Cerebellar cortex (tissue), 1 donor: Measurements from ENCODE around the gene PTPRM.

Experiments
- DNase-seq: peaks from one replicate; pipeline ENCODE4 v3.0.0-alpha.2; 2015; ENCODE audit warnings: low spot score

The PTPRM gene

DNA sequence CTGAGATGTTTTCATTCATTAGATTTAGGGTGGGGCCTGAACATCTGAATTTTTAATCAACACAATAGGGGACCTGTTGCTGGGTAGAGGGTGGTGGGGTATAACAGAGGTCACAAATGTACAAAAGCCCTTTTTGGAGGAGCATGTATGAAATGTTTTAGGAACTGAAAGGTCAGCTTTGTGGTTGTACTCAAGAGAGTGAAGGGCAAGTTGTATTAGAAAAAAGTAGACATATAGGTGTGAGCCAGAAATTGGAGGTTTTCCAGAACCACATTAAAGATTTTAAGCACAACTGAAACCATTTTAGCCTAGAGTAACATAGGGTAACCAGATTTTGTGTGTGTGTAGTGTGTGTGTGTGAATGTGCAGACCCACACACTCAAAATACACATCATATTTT is 62.3 kb downstream of the PTPRM start:
- DNase-seq, result no peak

DNA sequence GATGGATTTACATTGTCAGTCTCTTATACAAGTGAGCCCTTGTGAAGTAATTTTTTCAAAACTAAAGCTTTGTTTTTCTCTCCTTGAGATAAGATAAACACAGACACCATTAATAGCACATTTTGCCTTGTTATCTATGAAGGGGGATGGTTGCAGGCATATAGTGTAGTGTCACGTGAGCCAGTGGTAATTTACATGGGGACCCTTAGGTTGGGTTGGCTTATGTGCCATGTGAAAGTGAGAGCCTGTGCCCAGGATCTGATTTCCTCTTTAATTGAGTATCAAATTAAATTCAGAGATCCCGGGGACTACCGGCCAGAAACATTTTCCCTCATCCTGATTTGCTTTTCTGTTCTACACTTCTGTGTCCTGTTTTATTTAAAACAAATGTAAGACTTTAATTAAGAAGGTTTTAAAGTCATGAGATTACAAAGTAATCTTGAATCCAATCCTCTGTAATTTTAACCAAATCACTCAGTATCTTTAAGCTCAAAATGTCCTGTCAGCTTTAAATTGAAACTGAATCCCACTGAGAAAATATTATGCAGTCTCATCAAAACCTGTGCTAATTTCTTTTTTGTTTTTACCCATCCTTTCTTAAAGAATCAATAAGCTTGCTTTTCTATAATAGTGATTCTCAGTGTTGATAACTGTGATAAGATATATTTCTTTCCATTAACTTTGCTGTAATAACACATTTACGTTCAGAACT is 63.8 kb downstream of the PTPRM start:
- no peak for DNase-seq

DNA sequence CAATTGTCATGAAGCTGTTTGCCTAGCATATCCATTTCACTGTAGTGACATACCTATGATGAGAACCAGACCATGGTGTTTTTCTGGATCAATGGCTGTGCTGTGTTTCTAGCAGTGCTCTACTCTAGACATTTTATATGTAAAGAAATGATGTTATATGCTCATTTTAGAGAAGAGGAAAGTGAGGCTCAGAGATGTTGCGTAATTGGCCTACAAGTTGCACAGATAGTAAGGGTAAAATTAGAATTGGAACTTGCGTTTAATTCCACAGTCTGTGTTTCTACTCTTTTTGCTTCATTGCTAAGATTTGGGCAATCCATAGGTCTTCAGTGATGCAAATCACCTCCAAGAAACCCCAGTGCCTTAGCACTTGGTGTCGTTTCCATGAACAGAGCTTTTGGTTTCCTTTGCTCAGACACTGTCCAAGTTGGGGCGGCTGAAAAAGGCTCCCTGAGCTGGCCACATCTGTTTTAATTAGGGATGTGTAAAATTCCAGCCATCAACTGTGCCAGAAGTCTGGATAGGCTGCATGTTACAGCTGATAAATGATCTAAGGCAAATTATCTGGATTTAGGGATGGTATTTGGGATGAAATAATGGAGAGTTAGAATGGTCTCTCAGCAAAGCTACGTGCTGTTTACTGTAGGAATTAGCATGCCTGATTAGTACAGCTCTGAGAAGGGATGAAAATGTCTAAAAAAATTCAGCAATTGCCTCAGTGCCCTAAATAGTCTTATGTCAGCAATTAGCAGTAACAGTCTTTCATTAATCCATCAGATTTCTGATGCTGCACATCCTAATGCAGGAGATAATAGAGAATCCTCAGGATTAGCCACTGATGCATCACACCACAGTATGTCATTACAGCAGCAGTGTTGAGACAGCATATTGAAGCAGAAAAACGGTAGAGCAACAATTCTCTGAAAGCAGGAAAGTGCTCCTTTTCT is 65.3 kb downstream of the PTPRM start:
- no peak for DNase-seq

DNA sequence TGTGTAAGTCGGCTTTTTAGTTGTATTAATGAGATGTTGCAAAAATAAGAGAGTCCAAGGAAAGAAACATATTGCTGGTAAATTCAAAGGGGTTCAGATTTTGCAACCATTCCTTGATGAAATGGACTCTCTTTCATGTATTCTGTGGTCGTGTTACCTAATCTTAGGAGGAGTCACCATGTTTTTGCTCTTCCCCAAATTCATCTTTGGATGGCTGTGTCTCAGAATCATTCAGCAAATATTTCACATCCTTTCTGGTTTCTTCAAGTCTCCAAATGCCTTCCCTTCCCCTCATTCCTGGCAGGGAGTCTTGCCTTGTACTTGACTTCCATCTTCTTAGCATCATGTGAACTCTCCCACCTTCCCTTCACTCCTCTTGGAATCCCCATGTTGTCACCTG is 66.1 kb downstream of the PTPRM start:
- DNase-seq, result no peak

DNA sequence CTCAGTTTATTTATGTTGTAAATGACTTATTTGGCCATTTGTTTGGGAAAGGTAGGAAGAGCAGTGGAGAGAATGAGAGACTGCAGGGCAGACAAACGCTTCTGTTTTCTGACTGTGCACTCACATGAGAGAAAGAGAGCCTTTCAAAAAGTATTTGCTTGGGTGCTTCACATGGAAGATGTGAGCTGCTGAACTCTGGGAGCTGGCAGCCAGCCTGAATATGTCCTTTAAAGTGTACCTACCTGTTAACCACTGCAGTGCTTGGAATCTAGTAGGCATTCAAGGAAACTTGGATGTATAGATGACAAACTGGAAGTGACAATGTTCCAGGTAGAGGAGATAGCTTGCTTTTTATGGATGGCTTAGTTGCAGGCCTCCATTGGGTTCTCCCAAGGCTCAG is 68.8 kb downstream of the PTPRM start:
- DNase-seq, result no peak

DNA sequence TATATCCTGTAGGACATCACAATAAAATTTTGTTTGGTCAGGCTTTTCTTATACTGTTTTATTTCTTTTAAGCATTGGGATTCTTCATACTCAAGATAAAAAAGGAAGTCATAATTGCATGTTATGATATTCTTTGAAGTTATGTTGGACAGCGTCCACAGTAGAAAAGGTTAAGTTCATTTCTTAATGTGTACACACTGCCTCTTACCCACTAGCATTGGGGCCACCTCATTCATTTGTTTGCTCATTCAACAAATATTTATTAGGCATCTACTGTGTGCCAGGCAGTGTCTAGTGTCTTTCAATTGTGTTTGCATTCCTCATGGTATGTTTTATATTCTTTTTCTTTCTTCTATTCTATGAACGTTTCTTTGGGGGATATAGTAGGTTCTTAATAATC is 70.2 kb downstream of the PTPRM start:
- DNase-seq, result no peak

DNA sequence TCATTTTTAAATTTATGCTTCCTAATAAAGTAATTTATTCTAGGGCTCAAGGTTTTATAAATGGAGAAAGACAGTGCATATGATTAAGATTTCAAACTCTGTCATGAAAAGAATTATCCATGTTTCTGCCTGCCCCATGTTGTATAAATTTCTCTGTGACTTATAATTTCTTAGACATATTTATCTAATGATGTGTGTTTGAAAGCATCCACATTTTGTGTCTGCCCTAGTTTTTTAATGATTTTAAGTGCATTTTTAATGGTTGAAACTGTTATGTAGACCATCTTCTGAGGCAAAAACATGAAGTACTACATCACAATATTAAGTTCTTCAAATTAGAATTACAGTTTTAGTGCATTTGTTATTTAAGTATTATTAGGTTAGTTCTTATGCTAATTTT is 71.2 kb downstream of the PTPRM start:
- no peak for DNase-seq

DNA sequence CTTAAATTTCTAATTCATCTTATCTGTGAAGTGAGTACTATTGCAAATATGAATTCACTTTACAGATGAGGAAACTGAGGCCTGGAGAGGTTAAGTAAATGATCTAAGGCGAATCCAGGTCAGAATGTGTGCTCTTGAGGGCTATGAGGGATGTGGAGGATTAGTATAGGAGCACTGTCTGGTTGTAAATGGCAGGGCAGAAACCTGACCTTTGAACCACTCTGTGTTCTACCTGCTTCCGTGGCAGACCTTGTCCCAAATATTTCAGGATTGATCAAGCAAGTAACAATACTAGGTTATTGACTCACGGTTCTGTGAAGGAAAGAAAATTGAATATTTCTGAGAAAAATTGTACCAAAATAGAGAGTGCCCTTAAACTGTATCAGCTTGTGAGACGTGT is 74.7 kb downstream of the PTPRM start:
- DNase-seq, result no peak

DNA sequence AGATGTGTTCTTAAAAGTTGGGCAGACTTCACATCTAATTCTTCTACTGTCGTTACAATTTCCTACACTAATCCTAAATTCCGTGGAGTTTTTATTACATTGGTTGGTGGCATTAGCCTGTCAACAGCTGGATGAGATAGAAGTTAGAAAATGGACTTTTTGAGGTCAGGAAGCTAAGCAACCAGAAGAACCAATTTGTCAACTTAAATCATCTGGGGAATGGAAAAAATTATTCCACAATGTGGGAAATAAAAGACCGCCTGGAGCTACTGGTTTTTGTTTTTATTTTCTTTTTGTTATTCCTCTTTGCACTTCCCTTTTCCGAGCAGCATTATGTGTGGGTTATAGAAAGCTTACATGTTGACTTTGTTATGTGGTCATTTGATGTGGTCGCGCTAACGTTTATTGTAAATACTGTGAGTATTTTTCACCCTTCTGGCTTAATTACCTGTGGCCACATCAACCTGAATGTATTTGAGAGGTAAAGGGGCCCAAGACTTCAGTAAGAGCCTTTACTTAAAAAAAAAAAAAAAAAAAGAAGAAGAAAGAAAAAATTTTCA is 75.3 kb downstream of the PTPRM start:
- DNase-seq, result no peak

DNA sequence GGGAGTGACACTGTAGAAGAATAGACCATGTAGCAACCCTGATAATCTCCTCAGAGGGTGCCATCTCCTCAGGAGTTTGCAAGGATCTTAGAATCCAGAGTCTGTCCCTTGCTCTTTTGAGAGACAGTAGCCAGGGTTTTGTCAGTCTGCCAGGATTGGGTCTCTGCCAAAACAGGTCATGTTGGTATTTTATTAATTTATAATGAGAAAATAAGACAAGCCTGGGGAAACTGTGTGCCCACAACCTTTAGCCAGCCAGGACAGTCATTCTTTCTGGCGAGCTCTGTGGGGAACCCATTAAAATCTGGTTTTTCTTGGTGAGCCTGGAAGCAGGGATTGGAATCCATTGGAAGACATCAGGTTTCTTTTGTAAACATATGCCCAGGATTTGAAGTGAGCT is 78.6 kb downstream of the PTPRM start:
- DNase-seq, result no peak

DNA sequence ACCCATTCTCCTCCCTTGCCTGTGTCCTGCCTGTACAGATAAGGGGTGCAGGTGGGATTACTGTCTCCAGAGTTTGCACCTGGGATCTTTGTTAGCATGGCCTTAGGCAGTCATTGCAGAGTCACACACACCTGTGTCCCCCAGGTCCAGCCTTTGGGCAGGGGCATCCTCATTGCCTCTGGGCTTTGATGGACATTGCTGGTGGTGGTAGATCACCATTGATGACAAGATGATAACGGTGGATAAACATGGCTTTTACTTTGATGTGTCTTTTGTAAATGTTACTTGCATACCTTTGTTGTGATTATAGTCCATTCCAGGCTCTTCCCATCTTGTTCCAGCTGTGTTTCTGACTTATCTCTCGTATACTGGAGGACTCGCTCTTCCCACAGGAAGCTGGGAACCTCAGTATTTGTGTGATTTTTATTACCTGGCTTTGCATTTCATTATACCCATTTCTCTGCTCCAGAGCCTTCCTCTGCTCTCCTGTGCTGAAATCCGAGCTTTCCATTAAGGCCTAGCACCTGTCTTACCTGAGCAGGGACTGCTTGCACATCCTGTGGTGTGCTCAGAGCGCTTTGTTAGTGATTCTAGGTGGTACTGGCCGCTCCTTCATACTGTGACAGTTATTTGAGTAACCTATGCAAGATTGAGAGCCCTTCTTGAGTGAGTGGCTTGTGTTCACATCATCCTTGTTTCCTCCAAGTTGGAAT is 79.2 kb downstream of the PTPRM start:
- DNase-seq, result no peak

DNA sequence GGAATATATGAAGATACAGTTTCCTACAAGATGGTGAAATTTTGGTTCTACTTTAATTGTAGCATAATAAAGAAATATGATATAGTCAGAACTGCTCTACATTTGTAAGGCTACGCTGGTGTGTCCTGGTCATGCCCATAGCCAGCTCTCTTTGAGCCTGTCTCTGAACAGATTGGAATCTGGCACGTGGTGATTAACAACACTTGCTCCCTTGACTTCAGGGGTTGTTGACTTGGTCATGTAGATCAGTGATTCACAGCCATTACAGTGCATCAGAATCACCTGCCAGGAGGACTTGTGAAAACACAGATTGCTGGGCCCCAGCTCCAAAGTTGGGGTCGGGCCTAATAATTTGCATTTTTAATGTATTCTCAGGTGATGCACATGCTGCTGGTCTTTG is 80.4 kb downstream of the PTPRM start:
- no peak for DNase-seq

DNA sequence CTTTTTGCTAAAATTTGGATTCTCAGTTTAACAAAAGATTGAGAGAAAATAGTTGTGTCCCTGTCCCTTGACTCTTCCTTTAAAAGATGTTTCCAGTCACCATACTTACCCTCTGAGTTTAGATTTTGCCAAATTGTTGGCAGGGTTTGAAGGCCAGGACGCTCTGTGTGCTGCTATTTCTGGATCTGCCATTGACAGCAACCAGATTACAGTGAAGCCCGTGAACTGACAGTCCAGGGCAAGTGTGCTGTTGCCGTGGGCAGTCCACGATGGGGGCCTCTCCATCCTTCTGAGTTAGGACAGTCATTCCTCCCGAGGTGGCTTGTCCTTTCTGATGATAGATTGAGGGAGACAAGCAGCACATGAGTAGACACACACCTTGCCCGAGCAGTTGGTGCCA is 89.9 kb downstream of the PTPRM start:
- no peak for DNase-seq

DNA sequence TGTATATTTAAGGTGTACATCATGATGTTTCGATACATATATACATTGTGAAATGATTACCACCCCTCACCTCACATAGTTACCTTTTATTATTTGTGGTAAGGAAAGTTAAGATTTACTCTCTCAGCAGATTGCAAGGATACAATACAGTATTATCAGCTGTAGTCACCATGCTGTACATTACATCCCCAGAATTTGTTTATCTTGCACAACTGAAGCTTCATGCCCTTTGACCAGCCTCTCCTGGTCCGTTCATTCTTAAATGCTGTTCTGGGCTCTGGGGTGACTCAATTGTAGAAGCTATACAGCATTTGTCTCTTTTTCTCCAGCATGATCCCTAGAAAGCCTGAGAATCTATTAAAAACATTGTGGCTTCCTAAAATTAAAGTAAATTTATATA is 90.8 kb downstream of the PTPRM start:
- DNase-seq, result no peak

DNA sequence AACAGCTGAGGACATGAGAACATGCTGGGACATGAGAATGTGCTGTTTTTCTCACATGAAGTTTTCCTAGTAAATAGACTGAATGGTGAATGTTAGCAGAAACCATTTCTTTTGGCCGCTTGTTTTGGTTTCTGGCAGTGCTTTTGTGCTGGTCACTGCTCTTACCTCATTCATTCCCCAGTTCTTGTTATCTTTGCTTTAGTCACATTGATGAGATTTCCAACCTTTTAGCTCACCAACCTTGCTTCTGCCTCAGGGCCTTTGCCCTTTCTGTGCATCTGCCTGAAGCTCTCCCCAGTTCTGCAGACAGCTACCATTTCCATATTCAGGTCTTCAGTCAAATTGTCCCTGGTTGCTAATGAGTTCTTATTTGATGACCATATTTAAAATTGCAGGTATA is 91.6 kb downstream of the PTPRM start:
- no peak for DNase-seq

DNA sequence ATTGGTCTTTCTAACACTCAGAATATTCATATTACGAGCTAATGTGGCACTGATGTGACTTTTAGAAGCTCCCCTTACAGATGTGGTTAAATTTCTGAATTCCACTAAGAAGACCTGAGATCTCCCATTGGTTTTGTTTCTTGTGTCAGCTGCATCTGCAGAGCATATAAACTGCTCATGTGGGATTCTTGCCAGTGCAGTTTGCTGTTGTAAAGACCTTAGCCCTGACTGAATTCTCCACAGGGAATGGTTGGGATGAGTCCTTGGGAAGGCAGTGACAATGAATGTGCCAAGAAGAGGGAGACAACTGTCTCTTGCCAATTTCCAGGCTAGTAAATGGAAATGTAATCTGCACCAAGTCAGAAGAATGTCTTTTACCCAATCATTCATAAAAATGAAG is 94.1 kb downstream of the PTPRM start:
- DNase-seq, result no peak

DNA sequence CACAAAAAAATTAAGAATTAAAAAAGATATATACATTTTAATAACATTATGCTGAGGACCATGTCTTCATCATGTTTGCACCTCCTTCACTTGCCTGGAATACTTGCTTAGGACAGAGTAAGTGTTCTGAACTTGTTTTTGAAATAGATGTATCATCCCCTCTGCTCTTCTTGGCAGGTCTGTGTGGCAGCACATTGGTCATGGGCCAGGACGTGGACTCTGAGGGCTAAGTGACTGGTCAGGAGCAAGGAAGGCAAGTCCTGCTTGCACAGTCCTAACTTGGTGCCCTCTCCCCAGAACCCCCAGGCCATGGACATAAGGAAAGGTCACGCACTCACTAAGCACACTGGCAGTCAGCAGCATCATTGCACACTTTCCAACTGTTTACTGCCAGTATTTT is 95.8 kb downstream of the PTPRM start:
- no peak for DNase-seq

DNA sequence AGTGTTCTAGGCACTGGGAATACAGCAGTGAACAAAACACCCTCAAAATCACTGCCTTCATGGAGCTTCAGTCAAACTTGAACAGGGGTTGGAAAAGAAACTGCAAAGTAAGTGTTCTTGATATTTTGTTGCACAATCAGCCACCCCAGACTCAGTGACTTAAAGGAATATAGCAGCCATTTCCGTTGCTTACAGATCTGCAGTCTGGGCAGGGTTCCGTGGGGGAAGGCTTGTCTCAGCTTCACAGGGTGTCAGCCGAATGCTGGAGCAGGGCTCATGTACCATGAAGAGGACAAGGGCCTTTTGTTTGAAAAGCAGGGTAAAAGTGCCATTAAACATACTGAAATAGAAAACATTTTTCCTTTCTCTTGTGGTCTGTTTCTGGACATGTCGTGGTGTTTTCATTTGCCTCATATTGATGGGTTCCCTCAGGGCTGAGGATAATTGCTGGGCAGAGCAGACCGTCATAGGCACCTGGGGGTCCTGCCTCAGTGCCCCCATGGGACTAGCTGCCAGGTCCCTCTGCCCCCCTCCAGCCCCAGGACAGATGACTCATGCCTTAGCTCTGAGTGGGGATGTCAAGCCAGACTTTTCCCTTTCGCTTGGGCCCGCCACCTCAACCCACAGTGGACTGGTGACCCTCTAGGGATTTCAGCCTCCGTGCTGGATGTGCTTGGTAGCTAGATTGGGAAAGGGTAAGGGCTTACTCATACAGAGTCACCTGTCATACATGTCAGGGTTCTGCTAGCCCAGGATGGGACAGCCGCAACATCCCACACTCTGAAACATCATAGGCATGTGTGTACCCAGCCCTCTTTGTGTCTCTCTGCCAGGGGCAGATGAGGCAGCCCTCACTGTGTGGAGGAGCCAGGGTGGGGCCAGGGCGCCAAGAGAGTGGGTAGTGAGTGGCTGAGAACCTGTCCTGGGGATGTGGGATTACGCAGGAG is 96.5 kb downstream of the PTPRM start:
- DNase-seq, result no peak

DNA sequence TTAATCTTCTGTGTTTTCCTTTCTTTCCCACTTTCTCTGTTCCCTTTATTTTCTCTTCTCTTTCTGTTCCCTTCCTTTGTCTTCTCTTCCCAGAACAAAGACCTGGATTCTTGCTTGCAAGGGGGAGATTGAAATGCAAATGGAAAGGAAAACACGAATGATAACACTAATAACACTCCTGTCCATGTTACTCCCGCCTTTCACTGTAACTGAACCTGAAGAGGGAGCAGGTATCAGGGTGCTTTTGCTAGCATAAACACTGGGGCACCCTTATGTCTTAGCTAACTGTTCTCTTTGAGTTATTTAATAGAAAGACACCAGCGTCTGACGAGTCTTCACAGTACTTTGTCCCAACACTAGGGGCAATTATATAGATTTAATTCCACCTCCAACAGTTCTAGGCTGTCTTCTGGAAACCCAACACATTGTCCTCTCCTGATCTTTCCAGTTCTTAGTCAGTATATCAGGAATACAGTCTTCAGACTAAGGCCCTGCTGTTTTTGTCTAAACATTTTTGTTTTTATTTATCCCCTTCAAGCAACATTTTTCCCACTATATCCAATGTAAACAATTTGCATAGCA is 99.2 kb downstream of the PTPRM start:
- DNase-seq, result no peak

DNA sequence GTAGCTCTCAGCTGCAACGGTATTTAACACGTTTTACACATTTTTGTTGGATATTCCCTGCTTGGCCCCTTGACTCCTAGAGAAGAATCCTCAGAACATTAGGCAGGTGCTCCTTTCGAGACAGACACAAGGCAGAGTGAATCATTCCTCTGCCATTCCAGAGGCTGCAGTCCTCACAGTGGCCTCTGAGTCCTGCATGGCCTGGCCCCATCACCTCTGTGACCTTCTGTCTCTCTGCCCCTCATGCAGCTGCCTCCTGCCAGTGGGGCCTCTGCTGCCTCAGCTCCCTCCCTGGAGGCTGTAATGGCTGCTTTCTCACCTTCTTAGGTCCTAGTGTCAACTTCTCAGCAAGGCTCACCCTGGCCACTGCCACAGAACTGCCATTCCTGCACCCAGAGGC is 101.3 kb downstream of the PTPRM start:
- DNase-seq, result no peak

DNA sequence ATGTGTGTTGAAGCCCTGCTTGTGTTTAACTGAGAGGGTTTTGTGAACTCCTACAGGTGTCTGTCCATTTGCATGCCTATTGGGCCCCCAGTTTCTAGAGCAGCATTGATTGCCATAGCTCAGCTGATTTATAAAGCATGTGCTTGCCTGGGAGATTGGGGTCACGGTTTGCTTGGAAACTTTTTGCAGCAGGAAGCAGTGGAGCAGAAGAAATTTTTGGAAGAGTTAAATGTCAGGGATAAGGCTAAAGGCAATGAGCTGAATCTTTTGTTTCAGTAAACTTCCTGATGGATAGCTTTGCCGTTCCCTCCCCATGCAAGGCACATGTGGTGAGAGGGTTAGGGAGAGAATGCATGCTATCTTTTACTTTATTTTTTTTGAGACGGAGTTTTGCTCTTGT is 102.2 kb downstream of the PTPRM start:
- no peak for DNase-seq
